Fibroblast of skin of right biceps (primary cell): ENCODE measurements around the gene PLXDC2.
"Not testable (repeated sequence)": the region's sequence is repeated elsewhere in the genome, so short reads cannot be mapped to it uniquely, and the experiment has no call there.

Experiments used
- DNase-seq: peaks from one replicate; pipeline ENCODE4 v3.0.0-alpha.2; 2013

The PLXDC2 gene

DNA sequence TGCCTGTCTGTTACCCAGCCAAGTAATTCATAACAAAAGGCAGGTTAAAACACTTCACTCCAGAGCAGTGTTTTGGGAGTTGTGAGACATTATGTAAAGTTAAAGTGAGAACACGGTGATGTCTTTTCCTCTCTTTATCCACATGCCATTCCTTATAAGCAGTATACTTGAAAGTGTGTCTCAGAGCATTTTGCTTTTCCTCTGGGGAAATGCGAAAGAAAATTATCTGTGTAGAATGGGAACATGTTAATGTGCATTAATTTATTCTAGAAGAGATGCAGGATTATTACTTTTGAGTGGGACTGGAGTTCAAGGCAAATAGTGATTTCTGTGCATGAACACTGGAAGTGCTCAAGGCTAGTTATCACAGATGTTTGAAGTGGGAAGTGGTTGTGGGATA, 170.4 kb downstream of the PLXDC2 start:
- no peak for DNase-seq

DNA sequence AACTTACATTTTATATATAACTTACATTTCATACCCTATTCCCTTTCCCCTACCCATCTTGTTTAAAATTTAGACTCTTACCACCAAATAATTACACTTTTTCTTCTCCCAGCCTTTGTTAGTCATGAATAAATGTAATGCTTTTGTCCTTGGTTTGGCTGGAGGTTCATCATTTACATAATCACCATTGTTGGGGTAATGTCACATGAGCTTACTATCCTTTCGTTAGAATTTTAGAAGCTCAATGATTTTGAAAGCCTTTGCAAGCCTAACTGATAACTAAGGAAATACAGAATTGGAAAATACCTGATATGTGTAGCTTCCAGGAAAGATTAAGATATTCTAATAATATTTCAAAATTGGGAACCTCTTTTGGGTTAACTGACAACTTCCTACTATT, 171.7 kb downstream of the PLXDC2 start:
- no peak for DNase-seq

DNA sequence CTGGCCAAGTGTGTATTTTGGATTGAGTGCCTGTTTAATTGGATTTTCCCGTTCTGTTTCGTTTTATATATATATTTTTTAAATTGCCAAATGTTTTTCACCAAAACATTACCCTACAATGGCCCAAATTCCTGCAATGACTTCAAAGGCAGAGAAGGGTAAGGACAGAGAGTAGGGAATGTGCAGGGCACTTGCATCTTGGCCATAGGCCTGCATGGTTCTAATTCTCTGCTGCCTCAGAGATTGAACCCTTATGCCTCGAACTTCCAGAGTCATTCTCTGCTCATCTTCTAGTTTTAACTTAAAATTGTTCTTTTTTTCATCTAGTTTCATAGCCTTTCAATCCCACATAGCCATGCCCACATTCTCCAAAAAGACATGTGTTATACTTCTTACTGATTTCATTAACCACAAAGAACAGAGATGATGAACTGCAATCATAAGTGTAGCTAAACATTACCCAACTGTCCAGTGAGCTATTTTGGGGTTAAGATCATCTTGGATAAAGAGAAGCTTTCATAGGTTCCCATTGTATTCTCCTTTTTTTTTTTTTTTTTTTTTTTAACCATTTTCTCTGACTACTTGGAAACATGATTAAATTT, 177.6 kb downstream of the PLXDC2 start:
- peak; percentile 31 for DNase-seq

DNA sequence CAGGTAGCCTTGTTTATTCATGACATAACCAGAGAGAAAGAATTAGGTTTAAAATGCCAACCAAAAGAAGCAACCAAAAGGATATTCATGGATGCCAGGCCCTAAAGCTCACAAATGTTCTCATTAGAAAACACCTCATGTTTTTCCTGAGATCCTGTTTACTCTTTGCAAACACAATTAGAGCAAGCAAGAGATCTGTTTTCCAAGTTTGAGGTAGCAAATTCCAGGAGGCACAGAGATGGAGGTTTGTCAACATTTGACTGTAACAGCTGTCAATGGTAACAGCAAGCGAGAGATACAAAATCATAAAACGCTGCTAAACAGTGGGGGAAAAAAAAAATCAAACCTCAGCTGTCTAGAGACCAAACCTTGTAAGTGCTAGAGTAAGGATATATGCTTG, 182.2 kb downstream of the PLXDC2 start:
- DNase-seq, result no peak

DNA sequence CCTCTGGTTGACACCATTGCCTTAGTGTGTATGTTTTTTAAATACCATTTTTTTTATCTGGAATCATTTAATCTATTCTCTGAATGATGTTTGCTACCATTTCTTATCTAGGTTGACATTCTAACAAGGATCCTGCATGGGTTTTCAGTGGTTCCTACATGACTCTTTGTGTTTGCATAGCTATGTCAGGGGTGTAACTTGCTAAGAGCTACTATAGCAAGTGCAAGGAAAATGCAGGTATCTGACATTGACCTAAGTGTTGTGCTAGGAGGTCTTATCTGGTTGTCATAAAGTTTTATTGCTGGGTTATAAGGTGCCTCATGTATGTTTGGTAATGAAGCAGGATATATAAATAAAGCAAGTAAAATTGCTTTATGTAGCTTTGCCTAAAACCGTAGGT, 183.2 kb downstream of the PLXDC2 start:
- DNase-seq, result no peak

DNA sequence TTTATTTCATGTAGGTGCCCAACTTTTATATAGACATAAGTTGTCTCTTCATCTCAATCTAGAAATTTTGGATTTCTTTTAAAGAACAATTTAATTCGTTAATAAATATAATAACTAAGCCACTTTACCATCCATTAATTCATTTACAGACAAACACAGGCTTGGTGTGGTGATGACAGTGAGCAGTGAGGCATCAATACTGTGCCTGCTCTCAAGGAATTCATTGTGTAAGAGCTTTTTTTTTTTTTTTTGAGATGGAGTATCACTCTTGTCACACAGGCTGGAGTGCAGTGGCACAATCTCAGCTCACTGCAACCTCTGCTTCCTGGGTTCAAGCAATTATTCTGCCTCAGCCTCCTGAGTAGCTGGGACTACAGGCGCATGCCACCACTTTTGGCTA, 185.8 kb downstream of the PLXDC2 start:
- not testable (repeated sequence) for DNase-seq

DNA sequence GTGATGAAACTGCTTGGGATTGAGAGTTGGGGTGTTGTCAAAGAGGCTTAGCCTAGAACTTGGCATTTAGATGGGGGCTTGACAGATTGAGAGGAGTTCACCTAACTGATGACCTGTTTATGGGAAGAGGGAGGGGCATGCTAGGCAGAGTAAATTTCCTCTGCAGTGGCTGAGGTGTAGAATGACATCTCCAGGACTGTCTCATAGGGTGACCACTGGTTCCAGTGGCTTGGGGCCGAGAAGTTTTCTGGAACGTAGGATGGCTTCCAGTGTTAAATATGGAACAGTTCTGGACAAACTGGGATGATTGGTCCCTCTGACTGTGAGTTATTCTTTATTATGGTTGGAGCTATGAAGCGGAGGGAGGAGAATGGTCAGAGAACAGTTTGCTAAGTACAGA, 186.4 kb downstream of the PLXDC2 start:
- DNase-seq, result no peak

DNA sequence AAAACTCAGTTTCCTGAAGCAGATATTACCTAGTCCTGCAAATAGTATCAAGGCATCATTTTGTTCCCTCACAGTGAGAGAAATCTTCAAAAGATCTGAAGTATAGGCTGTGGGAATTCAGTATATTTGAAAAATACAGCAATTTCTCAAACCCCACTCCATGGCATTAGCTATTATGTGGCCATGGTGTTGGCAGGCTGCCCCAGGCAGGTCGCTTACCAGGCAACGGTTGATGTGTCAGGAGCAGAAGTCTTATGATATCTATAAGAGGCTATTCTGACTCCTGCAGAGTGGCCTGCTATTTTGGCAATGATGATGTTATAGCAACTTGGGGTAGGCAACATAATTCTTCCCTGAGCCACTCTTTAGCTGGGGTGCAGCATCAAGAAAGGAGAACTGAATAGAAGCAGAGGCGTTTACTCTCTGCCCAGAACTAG, 187.9 kb downstream of the PLXDC2 start:
- DNase-seq, result peak; percentile 31

DNA sequence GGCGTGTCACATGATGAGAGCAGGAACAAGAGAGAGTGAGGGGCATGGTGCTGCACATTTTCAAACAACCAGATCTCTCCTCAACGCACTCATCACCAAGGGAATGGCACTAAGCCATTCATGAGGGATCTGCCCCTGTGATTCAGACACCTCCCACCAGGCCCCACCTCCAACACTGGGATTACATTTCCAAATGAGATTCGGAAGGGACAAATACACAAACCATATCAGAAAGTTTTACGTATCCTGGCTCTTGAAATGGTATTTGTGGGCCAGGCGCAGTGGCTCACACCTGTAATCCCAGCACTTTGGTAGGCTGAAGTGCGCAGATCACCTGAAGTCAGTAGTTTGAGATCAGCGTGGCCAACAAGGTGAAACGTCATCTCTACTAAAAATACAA, 189.4 kb downstream of the PLXDC2 start:
- no peak for DNase-seq

DNA sequence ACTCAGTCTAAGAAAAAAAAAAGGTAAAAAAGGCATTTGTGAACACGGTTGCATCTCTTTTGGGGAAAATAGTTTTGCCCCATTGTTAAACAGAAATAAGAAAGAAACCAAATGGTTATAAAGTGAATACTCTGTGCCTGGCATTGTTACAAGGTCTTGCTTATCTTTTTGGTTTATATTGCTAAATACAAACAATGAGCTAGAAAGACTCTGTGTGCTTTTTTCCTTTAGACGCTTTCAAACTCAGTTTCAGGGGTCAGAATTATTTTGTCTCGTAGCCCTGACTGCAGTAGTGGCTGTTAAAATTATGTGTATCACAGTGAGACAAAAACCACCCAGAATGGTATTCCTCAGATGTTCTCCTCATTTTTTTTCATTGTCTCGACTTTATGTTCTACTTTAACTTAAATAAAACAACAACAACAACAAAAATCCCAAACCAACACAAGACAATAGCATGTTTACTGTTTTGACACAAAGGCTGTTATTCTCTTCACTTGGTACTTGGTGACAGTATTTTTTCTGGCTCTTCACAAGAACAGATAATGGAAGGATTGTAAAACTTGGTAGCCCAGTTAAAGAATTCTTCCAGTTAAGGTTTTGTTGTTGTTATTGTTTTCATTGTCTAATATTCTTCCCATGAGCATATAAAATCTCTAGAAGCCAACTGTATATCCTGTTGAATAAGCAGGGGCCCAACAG, 190.1 kb downstream of the PLXDC2 start:
- DNase-seq, result no peak

DNA sequence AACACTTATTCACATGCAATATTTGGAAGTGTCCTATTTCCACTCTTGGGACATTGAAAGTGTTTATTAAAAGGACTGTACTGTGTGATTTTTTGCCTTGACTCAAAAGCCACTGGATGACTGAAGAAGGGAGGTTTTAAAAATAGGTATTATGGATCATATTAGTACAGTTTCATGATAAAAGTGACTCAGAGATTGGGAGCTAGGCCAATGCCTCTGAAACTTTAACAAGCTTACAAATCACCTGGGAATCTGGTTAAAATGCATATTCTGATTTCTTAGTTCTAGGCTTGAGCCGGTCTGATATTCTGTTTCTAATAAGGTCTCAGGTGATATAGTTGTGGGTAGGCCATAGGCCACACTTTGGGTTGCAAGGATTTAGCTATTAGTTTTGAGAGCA, 191.2 kb downstream of the PLXDC2 start:
- peak; percentile 46 for DNase-seq

DNA sequence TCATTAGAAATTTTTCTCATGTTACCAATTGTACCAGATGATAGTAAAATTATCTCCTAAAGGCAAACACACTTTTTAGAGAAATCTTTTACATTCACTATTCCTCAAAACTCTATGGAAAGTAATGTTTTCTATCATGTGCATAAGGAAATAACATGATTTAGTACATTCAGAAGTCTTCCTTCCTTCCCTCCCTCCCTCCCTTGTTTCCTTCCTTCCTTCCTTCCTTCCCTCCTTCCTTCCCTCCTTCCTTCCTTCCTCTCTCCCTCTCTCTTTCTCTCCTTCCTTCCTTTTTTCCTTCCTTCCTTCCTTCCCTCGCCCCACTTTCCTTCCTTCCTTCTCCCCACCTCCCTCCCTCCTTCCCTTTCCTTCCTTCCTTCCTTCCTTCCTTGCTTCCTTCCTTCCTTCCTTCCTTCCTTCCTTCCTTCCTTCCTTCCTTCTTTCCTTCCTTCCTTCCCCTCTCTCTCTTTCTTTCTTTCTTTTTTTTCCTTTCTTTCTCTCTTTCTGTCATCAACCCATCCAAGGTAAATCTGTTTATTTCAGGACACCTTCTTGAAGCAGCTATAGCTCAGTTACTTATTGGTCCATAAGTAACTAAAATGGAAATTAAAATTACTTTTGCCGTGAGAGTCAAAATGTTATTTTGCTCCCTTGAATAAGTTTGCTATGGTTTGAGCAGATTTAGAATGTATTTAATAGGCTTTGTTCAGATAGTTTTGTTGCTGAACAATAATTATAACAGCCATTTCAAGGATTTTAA, 197.9 kb downstream of the PLXDC2 start:
- no peak for DNase-seq

DNA sequence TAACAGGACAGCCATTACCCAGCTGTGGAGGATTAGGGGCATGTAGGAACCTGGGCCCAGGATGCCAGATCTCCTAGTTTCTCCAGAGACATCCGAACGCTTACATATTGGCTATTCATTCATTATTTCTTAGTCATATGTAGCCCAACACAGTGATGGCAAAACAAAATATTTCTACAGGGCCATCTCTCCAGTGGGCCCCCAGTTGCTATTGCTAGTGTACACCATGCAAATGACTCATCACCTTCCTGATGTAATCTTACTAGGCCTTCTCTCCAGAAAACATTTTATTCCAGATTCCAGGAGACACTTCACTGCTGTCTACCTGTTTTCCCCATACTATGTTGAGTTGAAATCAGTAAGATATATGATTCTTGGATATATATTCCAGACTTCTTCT, 201.7 kb downstream of the PLXDC2 start:
- DNase-seq, result peak; percentile 31

DNA sequence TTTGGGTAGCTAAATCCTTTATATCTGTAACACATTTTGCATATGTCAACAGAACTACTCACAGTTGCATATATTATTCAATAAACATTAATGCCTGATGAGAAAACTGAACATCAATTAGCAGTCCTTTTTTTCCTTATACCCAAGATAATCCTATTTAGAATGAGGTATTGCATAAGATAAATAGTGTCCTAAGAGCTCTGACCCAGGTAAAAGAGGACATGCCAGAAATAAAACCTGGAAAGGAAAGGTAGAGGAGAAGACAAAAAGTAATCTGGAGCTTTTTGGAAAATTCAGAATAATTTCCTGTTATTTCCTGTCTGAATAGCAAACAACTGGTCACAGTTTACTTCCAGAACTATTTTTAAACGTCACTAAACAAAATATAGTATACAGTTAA, 204.4 kb downstream of the PLXDC2 start:
- DNase-seq, result no peak

DNA sequence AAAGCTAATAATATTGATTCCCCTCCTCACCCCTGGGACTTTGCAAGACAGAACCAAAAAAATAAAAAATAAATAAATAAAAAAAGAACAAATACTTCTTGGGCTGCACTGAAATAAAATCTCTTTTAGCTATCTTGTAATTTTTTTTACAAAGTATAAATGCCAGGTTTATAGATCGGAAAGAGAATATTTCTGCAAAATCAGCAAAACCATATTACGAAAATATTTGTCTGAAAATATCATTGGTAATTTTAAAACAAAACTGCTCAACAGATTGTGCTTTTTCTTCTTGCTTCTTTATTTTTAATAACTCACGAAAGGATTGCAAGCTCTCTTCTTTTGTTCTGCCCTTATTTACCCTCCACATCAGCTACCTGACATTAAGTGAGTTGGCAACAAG, 213.3 kb downstream of the PLXDC2 start:
- no peak for DNase-seq

DNA sequence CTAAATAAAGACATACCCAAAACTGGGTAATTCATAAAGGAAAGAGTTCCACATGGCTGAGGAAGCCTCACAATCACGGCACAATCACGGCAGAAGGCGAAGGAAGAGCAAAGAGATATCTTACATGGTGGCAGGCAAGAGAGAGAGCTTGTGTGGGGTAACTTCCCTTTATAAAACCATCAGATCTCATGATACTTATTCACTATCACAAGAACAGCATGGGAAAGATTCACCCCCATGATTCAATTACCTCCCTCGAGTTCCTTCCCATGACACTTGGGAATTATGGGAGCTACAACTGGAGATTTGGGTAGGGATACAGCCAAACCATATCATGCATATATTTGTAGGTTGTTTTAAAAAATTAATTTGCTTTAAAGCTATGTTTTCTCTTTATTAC, 217.2 kb downstream of the PLXDC2 start:
- DNase-seq, result no peak

DNA sequence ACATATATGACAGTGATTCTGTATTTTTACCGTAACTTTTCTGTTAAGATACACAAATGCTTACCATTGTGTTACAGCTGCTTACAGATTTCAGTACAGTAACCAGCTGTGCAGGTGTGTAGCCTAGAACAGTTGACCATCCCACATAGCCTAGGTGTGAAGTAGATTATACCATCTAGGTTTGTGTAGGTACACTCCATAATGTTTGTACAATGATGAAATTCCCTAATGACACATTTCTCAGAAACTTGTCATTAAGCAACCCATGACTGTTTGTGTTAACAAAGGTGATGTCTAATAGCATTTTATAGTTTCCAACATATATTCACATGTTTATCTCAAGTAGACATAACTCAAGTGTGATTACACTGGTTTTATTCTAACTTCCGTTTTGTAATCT, 218.5 kb downstream of the PLXDC2 start:
- no peak for DNase-seq

DNA sequence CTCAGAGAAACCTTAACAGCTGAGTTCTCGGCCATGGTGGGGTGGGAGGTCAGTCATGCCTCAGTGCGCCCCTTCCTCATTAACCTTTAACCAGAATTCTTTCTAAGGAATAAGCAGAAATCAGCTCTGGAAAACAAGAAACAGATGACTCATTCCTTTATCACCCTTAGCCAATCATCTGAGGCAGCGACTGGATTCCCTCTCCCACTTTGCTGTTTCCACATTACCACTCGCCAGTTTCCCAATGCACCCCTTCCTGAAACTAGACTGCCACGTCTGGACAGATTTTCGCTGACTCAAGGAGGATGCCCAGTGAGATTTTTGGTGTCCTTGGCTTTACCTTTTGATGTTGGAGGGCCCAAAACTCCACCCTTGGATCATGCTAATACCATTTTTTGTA, 223.8 kb downstream of the PLXDC2 start:
- no peak for DNase-seq

DNA sequence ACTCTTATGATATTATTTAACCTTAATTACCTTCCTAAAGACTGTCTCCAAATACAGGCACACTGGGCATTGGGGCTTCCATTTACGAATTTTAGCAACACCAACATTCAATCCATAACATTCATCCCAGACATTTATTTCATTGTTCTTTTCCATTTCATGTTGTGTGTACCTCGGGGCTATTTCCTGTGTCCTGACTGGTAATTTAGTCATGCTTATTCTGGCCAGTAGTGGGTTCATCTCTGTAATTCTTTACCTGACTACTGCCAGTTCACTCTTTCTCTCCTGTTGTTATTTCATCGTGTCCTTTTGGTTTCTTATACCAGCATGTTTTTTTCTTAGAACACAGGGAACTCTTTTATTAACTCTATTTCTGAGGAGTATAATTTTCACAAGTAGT, 225.7 kb downstream of the PLXDC2 start:
- DNase-seq, result no peak

DNA sequence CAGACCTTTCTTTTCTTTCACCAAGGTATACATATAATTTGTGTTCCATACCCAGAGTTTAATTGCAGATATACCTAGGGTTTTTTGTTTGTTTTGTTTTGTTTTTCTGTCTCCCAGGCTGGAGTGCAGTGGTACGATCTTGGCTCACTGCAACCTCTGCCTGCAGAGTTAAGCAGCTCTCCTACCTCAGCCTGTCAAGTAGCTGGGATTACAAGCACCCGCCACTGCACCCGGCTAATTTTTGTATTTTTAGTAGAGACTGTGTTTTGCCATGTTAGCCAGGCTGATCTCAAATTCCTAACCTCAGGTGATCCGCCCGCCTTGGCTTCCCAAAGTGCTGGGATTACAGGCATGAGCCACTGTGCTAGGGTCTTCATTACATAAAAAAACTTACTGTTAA, 228.9 kb downstream of the PLXDC2 start:
- not testable (repeated sequence) for DNase-seq

DNA sequence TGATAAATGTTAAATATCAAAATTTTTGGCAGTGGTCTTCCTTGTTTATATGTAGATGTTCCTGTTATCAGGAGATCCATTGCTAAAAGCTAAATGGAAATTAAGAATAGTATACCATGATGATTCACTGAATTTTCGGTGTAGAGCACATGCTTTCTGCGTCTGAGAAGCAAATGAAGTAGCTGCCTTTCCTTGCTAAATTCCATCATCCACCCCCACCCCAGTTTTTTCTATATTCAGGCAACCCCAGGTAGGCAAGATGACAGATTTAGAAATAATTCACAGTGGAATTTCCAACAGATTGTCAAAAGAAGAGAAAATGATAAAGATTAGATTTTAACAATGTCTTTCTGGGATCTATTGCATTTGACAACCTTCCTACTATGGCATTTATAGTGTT, 231.9 kb downstream of the PLXDC2 start:
- no peak for DNase-seq

DNA sequence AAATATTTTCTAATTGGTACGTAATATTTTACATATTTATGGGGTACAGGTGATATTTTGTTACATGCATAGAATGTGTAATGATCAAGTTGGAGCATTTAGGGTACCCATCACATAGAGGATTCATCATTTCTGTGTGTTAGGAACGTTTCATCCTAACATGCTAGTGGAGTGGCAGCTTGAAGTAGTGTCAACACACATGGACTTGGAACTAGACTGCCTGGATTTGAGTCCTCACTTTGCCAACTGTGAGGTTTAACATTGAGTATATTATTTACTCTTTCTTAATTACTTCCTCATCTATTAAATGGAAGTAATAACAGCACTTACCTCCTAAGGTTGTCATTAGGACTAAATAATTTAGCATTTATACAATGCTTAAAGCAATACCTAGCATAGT, 241.9 kb downstream of the PLXDC2 start:
- no peak for DNase-seq

DNA sequence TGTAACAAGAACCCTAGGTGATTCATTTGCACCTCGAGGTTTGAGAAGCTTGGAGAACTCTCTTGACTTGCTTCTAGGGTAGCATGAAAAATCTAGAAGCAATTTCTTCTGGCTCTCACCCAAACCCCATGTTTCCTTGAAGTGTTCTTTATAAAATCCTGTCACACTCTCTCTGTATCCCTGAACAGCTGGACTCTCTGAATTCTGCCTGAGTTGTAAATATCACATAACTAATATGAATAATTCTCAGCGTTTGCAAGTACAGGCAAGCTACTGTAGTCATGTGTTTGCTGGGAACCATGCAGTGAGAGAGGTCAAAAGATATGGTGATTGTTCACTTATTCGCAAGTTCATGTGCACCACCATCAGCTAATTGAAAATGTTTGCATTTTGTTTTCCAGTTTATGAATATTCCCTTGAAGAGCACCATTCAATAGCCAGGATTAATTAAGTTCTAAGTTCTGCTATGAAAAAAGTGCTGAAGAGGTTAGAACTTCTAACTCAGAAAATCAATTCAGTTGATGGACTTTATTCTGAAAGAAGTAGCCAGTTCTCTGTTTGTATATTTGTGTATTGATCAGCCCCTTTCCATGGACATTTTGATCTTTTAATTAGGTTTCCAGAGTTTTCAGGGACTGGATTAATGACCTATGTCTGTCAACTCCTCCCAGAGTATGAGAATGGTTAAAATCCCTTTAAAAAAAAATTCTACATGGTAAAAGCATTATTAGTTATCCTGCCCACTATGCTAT, 243.0 kb downstream of the PLXDC2 start:
- DNase-seq, result peak; percentile 19

DNA sequence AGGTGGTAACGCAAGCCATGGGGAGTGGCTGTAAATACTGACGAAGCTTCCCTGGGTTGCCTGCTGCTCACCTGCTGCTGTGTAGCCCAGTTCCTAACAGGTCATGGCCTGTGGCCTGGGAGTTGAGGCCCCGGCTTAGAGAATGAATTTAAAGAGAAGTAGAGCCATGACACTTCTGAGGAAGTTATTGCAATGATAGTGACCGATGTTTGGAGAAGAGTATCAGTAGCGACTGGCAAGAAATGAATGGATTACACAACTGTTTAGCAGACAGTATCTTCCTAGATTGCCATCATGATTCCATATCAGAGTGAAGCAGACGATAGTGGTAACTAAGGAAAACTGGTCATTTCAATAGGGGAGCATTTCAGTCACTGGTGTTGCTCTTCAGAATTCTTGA, 249.6 kb downstream of the PLXDC2 start:
- DNase-seq, result no peak
